HG02642 (cell line): Measurements from ENCODE around the gene NKX2-1.

ENCODE experiments used
- ATAC-seq: cut with Tn5 transposase; IDR thresholded peaks from one replicate; pipeline ENCODE4 v1.9.1; 2021; ENCODE audit warnings: mild to moderate bottlenecking; ENCODE audit not compliant: unreplicated experiment, poor library complexity

The NKX2-1 gene

GRCh38 chr14:36518031-36518585, 1.9 kb downstream of the NKX2-1 start:
- no peak for ATAC-seq

DNA sequence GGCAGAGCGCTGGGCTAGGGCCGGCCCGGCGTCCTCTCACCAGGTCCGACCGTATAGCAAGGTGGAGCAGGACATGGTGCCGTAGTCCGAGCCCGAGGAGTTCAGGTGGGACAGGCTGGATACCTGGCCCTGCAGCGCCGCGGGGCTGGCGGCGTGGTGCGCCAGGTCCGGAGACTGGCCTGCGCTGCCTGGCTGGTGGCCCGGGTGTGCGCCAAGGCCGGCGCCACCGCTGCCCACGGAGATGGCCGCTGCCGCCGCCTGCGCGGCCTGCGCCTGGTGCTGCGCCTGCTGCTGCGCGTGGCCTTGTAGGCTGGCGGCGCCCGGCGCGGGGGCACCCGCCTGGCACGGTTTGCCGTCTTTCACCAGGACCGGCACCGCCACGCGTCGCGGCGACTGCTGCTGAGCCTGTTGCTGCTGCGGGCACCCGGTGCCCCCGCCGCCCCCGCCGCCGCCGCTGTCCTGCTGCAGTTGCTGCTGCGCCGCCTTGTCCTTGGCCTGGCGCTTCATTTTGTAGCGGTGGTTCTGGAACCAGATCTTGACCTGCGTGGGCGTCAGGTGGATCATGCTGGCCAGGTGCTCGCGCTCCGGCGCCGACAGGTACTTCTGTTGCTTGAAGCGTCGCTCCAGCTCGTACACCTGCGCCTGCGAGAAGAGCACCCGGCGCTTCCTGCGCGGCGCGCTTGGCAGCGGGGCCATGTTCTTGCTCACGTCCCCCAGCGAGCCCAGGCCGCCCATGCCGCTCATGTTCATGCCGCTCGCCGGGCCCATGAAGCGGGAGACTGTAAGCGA, 2.6 kb downstream of the NKX2-1 start:
- no peak for ATAC-seq

GRCh38 chr14:36516719-36517241, 3.3 kb downstream of the NKX2-1 start:
- ATAC-seq: no peak

- ATAC-seq: no peak
Measured at GRCh38 chr14:36515896-36516718, 3.9 kb downstream of the NKX2-1 start.

DNA sequence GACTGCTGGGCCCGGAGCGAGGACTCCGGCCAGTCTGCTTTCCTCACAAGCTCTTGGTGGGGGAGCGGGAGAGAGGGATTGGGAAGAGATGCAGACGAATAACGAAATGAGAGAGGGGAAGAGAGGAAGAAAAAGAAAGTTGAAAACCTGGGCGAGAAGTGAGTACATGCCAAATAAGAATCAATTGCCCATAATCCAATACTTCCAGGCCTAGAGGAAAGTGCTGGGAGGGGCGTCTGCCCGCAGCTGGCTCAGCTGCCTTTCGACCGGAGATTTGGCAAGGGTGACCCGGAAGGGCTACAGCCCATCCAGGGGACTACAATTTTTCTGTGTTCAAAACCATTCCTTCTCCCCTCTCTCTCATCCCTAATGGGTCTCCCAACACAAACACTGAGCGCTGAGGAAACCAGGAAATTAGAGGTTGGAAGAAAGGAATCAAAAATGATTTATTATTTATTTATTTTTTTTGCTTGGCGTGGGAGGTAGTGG, 4.9 kb downstream of the NKX2-1 start:
- ATAC-seq: no peak

DNA sequence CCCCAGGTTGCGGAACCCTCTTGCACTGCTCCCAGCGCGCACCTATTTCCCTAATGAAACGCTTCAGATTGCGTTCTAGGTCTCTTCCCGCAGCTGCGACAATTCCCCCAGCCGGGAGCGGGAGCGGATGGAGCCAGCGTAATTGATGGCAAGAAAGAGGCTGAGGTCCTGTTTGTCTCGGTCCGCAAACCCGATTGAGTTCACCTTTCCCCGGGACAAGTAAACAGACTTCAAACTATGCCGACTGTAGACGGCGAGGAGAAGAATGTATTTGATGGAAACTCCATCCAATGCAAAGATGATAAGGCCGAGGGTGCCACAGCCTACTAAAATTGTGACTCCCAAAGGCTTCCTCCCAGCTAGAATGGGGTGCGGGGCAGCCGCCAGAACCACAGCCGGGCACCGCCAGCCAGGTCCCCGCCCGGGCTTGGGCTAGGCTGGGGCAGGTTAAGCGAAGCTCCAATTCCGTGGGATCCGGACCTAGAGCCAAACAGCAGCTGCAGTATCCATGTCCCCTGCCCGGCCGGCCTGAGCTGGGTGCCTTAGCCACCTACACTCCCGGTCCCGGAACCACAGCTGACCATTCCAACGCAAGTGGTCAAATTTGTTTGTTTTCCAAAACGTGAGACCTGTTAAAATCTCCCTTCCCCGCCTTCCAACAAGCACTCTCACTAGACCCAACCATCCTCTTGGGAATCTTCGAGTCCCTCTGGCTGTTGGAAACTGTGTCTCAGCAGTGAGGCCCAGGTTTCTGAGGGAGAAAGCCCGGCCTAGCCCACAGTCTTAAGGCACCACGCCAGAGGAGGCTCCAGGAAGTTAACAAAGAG, 5.5 kb downstream of the NKX2-1 start:
- no peak for ATAC-seq

DNA sequence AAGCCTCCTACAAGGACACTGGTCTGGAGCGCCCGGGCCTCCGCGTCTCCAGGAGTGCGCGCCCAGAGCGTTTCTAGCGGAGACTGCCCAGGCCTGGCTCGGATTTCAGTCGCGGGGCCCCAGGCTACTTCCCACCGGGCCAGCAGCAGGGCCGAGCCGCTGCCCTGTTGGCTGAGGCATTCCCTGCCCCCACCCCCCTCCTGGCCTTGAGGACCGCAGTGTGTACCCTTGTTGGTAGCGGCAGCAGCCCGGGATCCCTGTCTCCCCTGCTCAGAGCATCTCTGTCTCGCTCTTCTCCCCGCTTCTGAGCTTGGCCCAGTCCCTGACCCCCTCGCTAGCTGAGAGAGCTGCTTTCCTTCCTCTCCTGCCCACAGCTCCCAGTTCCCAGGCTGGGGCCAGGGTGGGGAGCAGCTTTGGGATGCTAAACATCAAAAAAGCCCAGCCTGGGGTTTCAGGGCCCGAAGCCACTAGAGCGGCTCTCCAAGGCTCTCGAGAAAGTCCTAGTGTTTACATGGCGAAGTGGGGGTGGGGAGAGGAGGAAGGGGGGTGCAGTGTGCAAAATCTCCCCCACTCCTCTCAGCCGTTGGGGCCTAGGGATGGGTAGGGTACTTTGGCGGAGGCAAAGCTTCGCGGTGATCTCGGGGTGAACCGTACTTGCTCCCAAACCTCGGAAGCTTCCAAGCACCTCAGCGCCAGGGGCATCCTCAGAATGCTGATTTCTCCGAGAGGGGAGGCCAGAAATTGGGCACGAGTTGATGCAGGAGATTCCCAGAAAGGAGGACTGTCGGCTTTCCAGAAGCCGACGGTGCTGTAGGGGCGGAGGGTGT, 6.4 kb downstream of the NKX2-1 start:
- no peak for ATAC-seq

- no peak for ATAC-seq
Measured at GRCh38 chr14:36513012-36513420, 7.0 kb downstream of the NKX2-1 start.

- ATAC-seq: no peak
Measured at GRCh38 chr14:36512585-36513003, 7.4 kb downstream of the NKX2-1 start.

DNA sequence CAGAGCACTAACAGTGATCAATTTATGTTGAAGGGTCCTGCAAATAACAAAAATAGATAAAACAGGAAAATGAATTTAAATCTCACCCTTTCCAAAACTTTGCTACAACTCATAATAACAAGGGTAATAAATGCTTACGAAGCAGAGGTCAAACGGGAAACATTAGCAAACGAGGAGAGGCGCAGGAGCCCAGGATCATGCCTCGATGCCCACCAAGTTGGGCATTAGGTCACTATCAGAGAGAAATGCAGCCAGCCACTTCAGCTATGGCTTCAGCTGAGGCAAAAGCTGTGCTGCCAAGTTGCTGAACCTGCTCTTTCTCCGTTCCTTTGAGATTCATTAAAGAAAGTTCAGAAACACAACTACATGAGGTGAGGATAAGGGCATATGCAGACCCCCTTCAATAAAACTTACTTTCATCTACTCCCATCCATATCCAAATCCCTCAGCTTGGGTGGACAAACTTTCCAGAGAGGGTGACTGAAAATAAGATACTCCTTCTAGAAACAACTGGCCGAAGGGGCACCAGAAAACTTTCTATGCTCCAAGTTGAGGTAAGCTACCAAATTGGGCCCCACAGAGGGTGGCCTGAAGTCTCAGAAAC, 7.9 kb downstream of the NKX2-1 start:
- ATAC-seq: no peak

GRCh38 chr14:36510874-36511273, 9.2 kb downstream of the NKX2-1 start:
- ATAC-seq: no peak

- no peak for ATAC-seq
Measured at GRCh38 chr14:36510078-36510799, 9.8 kb downstream of the NKX2-1 start.

- no peak for ATAC-seq
Measured at GRCh38 chr14:36509069-36509917, 10.7 kb downstream of the NKX2-1 start.

DNA sequence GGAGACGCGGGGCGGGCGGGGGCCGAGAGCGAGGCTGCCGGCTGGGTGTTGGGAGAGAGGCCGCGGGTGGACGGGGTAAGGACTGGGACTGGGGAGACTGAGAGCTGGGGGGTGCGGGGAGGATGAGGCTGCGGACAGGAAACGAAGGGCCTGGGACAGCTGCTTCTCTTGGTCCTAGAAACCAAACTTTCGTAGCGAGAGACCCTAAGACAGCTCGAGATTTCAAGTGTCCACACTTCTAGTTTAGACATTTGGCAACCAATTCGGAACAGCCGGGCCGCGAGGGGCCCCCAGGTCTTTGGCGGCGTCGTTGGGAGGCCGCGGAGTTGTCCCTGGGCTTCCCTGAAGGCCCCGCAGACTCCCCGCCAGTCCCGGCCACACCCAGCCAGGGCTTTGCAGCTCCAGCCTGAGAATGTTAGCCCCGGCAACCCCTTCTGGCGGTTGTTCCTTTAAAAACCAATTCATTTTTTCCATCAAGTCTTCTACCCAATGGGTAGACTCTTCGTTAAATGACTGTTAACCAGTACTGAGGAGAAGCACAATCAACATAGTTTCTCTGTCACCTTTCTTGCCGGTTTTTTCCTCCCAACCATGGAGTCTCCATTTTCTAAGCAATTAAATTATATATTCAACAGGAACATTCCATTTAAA, 11.5 kb downstream of the NKX2-1 start:
- ATAC-seq: no peak

GRCh38 chr14:36507847-36508417, 12.1 kb downstream of the NKX2-1 start:
- no peak for ATAC-seq
